NCI-H187 (cell line): ENCODE results near the gene PARD3B.

Source experiments
- DNase-seq, 2 experiments: peaks; one replicate each; lab custom pipeline; 2025; lab: John Stamatoyannopoulos, UW

Gene PARD3B

DNA sequence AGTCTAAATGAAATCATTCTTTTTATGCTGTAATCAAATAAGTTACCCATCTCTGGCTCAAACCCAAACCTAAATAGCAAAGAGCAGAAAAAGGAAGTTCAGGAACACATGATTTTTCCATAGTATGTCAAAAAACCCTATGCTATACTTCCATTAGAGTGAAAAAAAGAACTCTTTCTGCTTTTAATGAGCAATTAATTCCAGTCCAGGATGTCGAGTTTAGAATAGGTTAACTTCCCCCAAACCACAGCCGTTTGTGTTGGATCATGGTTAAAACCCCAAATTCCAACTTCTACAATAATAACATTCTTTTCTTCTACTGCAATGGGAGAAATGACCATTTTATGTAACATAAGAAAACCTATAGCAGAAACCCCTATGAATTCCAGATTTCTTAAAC is 965.9 kb downstream of the PARD3B start:
- DNase-seq = no peak

DNA sequence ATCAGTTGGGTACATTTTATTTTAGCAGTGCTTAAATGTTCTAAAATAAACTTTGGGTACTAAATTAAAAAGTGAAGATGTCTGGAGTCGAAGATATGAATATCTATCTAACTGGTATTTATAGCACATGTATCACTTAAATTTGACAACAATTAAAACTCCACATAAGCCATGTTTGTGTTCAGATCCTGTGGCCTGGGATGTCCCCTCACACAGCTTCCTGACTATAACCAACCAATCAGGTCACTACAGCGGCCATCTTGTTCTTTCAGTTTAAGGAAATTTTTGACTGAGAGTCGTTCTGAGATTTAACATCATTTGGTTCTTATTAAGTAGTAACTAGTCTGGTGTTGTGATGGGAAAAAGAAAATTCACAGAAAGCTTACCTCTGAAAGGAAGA is 966.4 kb downstream of the PARD3B start:
- DNase-seq = no peak

DNA sequence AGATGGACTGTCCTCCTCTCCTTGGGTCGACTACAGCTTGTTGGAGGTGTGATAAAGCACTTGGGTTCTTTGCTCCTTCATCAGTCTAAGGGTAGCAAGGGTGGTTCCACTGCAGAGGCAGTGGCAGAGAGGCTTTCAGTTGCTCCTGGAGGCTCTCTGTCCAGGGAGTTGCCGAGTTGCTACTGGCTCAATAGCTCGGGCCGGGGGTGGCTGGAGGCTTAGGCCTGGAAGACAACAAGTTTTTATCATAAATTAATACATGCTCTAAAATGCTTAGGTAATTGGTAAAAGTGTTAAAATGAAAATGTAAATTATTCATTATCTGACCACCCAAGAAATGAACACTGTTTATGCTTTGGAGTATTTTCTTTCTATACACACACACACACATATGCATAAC is 975.0 kb downstream of the PARD3B start:
- no peak for DNase-seq

DNA sequence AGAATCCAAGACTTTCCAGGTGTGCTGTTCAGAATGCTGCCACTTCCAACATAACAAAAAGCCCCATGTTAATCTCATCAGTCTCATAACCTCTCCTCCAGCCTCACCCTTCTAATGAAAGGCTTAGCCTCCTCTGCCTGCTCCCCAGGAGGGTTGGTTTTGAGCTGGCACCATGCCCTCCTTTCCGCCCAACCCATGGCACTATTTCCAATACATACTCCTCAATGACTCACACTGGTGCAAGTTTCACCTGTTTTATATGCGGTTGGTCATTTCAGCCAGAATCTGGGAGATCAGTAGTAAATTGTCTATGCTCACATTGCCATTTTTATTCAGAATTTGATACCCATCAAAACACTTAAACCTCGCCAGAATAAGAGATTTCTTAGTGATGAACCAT is 979.4 kb downstream of the PARD3B start:
- DNase-seq = no peak

DNA sequence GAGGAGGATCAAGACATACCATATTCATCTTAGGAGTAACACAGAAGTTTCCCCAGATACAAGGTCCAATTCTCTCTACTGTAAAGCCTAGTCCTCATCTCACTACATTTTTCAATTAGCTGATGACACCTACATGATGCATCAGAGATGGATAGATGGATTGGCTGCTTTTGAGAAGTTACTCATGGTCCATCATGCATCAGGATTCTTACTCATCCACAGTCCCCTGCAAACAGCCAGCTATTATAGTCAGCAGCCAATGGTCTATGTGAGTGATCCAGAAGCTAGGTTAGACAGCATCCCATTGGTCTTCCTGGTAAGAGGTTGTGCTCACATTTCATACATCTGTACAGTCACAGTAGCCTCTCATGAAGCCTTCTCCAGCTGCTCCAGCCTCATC is 982.5 kb downstream of the PARD3B start:
- no peak for DNase-seq

DNA sequence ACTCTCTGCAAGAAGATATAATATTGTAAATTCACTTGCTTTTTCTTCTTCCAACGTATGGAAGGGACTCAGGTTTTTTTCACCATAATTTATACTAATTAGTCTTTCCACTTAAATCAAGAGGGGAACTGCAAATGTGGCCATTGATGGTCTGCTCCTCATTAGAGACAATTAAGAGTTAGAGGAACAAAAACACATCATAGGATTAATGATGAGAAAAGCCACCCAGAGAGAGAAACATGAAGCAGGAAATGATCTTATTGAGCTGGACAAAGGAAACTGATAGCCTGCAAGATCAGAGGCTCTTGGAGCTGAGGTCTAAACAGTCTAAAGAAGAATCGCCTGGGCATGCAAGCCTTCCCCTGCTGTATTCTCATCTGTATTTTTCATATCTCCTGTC is 985.8 kb downstream of the PARD3B start:
- no peak for DNase-seq

DNA sequence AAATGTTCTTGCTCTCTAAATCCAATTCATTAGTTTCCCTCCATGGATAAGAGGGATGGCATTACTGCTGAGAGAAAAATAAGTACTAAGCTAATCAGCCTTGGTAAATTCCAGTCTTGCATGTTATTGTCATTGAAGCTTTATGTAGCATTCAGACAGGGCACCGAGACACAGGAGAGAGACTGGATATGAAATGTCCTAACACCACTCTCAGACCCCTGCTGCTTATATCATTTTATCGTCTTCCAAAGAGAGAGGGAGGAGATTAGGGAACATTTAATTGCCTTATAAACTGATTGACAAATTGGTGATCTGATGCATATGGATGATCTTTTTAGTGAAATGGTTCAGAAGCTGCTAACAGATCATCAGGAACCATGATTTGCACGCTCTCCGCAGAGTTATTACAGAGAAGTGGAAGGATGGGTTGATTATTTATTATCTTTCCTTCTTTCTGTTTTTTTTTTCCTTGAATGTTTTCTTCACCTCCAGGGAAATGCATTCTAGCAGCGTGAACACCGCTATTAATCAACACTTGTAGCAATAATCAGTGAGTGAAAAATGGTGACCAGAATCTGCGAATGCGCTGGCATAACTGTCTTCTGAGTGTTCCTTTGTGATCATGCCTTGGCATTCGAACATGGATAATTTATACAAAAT is 986.3 kb downstream of the PARD3B start:
- DNase-seq = no peak

DNA sequence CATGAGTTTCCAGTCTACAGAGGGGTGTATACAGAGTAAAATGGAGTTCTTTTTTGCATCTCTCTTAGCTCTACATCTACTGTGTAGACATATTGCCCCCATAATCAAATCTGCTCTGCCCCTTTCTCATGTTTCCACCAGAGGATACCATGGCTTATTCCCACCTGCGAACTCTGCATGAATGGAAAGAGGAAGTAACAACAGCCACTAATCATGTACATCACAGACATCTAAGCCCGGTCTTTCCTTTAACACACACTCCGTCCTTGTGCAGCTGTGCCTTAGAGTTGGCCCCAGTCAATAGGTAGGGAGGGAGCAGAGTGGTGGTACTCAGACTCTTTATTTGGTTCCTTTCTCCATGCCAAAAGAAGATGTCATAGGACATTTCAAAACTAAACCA is 989.7 kb downstream of the PARD3B start:
- no peak for DNase-seq

DNA sequence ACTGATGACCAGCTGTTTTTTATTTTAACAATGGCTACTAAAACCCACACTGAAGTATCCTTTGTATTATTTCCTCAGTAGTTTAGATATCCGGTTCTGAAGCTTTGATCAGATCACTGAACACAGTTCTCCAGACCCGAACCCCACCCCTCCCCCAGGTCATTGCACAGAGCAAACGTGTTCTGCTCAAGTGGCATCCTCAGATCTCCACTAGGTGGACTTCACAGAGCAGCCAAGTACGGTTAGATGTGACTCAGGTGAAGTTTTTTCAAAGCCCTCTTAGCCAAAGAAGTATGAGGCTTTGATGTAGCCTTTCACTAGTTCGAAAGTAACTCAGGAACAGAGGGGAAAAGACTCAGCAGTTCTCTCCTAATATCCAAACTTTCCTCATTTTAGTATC is 994.3 kb downstream of the PARD3B start:
- DNase-seq = no peak

DNA sequence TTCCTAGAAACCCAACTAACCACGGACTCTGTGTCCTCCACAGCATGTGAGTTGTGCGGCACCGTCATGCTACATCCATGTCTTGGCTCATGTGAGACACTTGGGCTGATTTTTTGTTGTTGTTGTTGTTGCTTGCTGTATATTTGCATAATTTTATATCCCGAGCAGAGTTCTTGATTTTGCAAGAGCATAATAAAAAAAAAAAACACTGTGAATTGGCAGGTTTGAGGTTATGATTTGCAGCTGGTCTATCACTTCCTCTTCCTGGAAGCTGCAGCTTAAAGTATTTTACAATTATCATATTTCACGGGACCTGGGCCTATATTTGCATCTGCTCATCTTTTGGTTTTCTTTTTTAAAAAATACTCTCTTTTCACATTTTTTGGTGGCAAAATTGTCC is 994.8 kb downstream of the PARD3B start:
- no peak for DNase-seq

DNA sequence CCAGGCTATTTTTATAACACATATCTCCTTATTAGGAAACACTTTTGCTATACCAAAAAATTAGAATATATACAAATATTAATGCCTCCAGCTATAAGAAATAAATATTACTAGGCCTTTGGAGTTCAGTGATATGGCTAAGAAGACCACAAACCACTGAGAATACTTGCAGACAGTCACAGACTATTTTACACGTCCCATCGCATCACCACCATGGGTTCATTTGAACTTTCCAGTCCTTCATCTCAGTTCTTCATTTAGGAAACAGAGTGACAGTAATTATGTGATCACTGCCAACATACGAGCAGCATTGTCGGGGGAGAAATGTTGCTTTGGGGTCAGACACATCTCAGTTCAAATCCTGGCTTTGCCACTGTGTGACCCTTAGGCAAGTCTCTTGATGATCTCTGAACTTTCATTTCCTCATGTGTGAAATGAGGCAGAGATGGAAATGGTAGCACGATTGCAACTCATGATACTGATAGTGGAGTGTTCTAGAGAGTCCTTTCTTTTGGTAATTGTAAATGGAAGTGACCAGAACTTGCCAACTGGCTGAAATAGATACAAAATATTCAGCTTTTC is 998.1 kb downstream of the PARD3B start:
- no peak for DNase-seq

DNA sequence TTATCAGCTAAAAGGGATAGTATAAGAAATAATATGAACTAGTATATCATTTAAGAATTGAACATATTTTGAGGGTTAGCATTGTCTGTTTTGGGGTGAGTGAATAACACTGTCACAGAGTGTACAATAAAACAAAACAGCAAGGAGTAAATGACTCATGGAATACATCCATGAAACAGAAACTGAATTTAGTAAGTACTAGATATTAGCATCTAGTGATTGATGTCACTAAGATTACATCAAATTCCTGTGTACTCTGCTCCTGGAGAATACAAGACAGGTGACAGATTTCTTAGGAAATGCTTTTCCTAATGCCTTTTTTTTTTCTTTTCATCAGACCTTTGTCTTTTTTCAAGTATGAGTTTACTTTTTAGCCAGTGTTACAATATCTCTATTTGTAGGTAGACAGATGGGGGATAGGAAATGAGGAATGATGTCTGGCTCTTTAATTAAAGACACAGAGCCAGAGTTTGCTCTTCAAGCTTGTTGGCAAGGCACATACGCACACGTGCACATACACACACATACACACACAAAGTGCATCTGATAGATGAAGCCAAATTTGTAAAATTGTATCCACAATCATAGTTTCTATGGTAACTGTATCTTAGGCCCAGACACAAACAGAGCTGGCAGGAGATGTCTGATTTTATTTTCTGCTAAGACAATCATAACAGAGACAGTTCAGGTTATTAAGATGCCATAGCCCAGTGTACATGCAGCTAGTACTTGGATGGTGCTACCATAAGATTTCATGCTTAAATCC is 998.8 kb downstream of the PARD3B start:
- DNase-seq = no peak

DNA sequence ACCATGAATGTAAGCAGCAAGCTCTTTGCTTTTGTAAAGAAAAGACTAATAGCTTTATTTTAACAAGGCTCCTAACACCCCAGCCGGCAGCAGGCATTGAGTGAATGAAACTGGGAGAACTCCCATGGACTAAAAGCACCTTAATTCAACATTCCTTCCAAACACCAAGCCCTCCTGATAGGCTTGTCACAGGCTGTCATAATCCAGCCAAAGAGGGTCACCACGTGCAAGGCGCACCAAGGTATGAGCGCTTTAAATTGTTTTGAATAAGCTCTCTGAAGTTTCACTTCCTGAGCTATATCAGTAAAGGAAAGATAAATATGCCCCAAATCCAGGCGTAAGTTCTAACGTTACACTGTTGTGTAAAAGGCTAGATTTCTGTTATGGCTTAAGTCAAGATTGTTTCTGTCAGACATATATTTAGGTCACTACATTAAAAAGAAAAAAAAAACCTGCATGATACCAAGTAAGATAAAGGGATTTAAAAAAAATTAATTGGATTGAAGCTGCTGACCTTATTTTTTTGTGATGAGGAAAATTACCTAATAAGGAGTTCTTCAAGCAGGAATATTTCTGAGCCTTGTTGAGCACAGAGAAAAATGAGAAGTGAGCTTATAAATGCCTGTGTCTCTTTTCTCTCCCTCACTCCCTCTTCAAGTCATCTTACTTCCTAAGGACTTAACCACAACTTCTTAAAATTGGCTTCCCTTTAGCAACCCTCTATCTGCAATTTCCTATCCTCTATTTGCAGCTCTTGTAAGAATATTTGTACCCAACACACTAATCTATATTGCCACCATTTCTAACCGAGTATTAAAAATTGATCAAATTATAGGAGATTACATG is 1000.9 kb downstream of the PARD3B start:
- DNase-seq = no peak

DNA sequence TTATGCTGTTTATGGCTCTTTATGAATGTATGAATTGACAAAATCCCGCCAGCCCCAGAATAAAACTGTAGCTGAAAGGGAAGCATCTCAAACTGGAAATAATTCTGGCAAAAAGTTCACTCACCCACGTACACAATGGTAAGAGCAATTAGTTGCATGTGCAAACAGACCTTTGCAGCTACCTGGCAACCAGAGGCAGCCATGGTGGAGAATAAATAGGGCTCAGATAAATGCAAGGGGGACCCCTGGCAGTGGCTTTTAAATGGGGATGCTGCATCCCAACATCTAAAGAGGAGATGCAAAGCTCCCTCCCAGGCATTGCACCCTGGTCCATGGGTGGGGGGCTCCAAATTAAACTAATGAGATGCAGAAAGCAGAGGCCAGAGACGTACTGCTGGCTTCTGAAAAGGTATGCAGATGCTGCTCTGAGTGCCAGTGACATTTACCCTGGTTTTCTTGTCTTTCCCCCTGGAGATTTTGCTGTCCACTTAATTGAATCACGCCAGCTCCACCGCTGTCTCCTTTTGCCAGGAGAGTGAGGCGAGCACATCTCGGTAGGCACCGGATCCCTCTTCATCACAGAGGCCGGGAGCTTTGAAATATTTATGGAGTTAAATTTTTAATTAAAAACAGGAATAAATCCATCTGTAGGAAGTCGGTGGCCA is 1010.4 kb downstream of the PARD3B start:
- no peak for DNase-seq

DNA sequence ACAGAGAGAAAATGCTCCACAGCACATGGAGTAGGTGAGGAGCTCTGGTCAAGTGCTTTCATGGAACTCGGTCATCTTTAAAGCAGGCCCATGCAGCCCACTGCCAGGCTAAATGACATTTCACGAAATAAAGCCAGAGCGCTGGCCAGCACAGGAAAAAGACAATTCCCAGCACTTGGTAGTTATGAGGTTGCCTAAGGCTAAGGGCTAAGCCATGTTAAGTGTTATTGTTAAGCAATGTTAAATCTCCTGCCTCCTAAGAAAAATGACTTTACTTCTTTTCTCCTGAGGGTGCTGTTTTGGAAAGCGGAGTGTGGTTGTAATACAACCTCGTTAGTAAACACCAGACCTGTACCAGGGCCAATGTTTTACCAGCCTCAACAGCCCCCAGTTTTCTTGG is 1011.1 kb downstream of the PARD3B start:
- DNase-seq = no peak

DNA sequence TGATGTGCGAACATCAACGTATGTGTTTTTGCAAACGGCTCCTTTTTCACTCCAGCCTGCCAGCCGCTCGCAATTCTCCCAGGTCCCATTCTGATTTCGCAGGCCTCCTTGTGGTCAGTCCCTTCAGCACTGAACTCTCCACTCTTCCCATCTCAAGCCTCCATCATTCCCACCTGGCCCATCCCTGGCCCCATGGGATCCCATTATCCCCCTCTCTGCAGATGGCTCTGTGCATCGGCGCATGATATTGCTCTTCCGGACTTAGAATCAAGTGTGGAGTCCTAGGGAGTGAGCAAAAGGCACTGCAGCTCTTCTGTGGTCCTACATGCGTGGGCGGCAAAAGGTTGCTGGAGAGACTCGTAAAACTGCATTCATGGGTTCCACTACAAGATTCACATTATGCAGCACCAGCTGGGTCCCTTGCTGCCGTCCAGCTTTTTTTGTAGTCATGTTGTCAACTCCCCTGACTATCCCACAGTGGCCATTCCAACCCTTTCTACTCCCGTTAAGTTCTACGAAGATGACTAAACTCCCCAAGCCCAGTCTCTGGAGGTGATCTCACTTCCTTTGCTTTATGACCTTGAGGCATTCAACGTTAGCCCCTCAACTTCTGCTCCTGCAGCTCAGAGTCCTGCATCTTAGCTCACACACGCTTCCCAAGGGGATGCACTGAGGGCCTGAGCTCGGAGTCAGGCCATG is 1011.7 kb downstream of the PARD3B start:
- peak in 1 of 2 experiments; percentile 5 for DNase-seq

DNA sequence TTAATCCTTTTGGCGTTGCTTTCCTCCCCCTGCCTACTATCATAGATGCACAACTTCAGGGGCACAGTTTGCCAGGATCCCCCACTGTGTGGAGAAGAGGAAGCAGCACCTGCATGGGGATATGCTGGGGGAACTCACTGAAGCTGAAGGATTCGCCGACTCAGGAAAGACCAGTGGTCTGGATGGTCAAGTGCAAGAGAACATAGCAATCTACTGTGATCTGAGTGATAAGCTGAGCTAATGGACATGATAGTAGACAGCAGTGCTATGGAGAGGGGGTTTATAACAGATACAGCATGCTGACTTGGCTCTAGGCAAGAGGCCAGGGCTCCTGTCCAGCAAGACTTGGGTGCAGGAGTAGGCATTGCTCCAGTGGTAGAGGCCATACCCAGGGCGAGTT is 1012.6 kb downstream of the PARD3B start:
- no peak for DNase-seq

DNA sequence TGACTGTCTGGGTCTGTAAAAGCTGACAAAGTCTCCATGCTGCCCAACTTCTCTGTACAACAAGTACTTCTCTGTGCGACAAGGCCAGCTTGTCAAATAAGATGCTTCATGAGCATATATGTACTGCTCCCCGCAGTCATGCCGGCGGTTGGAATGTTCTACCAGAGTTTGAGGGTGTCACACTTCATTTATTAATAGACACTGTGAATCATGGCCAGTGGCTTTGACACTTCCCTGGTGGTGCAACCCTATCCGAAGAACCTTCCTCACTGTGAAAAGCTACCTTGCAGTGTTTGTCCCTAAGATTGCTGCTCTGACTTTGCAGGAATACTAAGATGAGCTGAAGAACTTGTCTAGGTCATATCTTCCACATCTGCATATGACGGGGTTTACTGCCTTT is 1016.2 kb downstream of the PARD3B start:
- no peak for DNase-seq

DNA sequence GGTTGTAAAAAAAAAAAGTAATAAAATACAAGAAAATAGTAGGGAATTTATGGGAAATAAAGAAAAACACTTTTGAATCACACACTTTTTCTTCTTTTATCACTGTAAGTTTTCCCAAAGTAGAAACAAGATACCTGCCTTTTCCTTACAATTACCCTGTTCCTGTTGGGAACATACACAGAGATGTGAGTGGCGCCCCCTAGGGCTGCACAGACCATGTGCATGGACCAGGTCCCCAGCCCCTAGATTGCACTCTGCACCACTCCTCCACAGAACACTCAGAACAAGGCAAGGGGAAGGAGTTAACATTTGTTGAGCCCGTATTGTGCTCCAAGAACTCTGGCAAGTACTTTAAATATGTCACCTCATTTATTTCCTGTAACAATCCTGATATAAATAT is 1018.4 kb downstream of the PARD3B start:
- DNase-seq = peak in 1 of 2 experiments; percentile 0

DNA sequence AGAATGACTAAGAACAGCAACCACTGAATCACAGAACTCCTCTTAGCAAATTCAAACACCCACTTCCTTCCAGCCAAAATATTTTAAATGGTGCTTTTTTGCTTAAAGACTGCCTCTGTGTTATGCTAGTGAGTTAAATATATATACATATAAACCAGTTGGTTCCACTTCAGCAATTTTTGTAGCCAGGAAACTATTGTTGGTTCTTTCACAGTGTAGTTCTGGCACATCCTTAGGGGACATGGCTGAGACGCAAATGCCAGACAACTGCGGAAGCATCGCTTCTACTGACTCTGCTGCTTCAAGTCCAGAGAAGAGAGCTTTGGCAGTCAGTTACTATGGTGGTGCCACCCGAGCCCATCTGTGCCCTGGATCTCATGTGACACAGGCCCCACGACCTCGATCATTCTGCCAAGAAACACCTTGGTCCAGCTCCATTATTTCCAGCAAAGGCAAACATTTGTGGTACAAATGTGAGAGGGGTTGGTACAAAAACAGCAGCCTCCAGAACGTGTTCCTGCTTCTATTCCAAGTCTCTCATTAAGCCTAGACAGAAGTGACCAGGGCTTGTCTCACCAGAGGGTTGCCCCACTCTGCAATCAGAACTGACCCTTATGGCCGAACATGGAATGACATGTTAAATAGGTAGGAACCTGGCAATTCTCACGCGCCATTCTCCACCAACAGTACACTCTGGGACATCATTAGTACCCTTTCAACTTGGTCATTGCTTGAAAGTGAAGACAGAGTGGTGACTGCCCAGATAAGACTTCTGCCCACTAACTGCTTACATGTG is 1019.3 kb downstream of the PARD3B start:
- no peak for DNase-seq

DNA sequence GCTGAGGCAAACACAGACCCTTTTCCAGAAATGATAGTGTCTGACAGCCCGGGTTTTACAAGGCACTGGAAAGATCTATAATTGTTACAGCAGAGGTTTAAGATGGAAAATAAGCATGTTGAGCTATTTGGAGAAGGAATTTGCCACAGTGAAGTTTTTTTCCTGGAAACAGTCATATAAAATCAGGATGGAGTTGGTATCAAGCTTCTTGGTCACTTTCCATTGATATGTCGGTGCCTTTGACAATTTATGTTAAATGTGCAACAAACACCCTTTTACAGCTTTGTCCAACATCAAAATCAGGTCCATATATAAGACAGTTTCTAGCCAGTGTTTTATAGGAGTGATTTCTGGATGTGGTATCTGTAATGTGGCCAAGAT is 1019.9 kb downstream of the PARD3B start:
- no peak for DNase-seq
